Right forelimb (tissue), 1 donor: Measurements from ENCODE around the gene APIP.

Experiments
- DNase-seq: peaks from one replicate; pipeline ENCODE4 v3.0.0-alpha.2; 2018

The APIP gene

DNA sequence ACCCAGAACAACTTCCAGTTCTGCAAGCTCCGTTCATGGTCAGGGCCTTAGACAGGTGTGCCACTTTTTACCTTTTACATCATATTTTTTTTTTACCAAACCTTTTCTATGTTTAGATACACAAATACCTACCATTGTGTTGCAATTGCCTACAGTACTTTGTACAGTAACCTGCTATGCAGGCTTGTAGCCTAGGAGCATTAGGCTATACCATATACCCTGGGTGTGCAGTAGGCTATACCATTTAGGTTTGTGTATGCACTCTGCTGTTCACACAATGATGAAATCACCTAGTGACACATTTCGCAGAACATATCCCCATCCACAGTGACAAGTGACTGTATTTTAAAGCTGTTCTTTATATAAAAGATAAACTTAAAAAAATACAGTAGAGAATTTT, 29.6 kb downstream of the APIP start:
- no peak for DNase-seq

DNA sequence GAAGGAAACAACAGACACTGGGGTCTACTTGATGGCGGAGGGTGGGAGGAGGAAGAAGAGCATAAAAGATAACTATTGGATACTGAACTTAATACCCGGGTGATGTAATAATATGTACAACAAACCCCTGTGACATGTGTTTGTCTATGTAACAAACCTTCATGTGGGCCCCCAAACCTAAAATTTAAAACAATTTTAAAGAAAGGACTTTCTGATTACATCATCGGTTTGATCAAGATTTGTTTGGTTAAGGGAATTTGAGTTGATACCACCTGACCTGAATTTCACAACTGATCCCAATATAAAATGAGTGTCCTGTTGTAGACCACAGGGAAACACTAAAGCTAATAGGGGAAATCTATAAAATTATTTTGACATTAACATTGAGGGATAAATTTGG, 34.3 kb downstream of the APIP start:
- no peak for DNase-seq

DNA sequence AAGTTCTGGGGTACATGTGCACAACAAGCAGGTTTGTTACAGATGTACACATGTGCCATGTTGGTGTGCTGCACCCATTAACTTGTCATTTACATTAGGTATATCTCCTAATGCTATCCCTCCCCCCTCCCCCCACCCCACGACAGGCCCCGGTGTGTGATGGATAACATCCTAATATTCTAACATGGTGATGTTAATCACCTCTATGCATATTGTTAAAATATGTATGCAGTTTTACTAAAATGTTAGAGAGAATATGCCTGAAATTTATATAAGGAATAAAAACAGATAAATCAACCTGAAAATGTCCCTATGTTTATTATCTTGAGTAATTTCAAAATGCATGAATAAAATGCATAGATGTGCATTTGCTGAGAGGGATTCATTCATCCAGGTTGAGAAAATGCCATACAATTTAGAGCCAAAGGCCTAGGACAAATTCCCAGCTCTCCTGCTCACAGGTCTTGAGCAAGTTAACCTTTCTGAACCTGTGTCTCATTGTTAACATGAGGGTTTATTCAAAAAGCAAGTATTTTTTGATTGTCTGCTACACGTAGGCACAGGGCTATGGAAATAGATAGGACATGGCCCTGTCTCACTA, 38.7 kb downstream of the APIP start:
- no peak for DNase-seq

DNA sequence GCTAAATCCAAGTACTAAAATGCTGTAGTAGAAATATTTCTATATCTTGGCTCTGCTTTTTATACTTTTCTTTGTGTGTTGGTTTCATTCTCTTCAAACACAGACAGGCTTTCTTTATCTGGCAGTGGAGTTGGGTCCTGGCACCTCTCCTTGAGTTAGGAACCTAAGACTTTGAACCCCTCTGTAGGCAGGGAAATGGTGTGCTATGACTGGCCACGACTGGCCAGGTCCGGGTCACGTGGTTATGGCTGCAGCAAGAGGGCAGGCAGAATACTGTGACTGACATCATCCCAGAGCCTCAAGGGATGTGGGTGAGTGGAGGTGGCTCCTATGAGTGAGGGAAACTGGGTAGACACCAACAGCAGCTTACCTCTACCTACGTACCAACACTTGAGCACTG, 42.0 kb downstream of the APIP start:
- DNase-seq = no peak

DNA sequence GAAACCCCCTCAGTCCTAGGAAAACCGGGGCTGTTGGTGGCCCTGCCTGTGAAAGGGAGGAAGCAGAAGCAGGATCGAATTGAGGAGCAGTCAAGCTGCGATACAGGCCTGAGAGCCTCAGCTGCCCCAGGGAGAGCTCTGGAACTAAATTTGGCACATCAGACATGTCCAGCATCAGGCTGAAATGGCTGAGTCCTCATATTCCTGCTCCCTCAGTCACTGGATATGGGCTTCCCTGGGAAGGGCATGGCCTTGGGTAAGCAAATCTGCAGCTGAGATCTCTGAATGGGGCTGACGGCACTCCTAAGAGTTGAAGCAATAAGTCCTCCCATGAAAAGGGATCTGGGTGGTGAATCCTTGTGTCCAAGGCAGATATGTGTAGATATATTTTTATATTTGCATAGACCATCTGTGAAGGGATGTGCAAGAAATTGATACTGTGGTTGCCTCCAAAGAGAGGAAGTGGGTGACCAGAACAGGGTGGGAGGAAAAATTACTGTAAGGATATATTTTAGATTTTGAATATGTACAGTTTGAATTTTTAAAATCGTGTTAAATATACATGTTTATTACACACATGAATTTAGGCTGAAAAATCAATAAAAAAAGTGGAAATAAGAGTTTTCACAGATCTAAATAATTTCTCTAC, 45.5 kb downstream of the APIP start:
- DNase-seq = no peak

DNA sequence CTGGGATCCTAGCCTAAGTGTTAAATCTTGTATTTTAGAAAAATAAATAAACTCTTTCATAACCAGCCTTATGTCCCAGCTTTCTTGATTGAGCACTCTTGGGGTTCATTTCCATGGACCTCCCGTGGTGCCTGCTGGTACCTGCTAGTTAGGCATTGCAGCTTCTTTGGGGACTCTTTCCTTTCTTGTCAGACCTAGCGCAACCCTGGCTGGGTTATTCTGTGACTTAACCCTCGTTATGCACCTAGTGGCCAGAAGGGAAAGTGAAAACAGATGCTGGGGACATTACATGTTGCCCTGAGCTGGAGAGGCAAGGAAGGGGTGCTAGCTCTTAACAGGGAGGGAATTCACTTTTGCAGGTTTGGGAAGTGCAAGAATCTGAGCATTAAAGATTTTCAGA, 46.8 kb downstream of the APIP start:
- no peak for DNase-seq

DNA sequence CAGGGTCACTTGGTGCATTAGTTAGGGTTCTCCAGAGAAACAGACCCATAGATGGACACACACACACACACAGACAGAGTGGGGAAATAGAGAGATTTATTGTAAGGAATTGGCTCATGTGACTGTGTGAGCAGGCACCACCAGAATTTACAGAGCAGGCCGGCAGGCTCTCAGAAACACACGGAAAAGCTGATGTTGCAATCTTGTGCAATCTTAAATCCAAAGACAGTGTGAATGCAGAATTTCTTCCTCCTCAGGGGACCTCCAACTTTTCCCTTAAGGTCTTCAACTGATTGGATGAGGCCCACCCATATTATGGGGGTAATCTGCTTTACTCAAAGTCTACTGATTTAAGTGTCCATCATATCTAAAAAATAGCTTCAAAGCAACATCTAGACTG, 49.8 kb downstream of the APIP start:
- no peak for DNase-seq

DNA sequence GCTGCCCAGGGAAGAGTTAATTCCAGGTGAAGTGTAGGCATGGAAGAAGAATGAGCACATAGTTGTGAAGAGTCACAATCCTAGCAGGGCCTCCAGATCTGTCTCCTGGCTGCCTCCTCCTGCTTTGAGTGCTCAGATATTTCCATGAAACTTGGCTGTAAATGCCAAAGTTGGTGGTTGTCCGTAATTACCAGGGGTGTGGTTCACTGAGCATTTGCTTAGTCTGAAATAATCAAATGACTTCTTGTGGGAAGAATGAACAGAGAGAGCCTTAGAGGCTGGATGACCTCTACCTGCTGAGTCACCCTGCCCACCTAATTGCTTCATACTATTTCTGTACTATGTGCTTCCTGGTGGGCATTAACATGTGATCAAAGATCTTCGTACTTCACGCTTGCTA, 50.9 kb downstream of the APIP start:
- no peak for DNase-seq

DNA sequence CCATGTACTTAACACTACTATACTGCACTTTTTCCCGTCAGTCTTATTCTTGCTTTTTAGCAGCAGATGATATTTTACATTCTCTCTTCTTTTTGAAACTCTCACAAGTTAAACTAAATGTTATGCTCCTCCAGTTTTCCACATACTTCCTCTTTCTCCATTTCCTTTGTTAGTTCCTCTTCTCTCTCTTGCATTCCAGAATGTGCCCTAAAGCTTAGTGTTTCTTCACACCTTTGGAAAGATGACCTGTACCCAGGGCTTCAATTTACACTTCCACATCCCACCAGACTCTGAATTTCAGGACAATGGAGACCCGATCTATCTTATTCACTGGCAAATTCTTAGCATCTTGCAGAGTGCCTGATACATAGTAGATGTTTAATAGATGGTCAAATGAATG, 51.8 kb downstream of the APIP start:
- no peak for DNase-seq

DNA sequence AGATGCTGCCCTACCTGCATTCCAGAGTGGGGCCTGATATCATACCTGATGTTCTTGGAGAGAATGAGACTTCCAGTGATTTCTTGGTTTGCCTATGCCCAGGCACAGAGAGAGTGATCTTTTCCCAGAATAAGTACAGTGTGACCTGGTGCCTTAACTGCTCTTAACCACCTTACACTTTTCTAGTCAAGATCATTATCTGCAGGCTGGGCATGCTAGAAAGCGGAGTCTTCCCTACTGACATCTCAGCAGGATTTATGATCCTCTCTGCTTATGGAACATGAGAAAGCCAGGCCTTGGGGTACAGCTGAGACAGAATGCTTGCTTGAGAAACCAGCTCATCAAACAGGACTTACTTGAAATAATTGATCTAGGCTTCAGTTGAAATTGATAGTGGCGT, 53.1 kb downstream of the APIP start:
- no peak for DNase-seq

DNA sequence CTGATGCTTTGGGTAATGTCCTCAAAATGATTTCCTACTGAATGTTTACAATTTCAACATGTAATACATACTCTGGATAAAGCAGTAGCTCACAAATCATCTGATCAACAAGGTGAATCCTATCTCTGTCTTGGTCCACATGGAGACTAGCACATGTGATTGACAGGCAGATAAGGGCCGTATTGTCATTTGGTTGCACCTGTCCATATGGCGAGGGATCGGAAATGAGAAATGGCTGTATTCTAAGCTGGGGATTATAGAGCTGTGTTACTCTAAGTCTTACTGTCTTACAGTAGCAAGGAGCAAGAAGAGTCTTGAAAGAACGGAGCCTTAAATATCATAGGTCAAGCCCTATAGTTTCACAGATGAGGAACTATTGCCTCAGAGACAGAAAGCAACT, 55.7 kb downstream of the APIP start:
- no peak for DNase-seq

DNA sequence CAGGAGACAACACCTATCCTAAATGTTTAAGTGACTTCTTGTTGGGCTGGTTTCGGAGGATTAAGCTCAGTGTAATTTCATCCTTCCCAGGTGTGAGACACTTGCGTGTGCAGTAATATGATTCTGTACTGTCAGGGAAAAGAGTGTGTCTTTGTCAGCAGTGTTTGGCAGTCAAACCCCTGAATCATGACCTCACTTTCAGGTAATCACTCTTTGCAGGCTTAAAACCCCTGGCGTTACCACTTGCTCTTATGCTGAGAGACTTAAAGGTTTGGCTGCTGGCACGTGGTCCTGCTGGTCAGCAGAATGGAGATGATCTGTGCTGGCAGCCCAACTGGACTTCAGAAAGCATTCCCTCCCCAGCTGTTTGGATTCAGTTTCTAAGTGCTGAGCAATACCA, 56.1 kb downstream of the APIP start:
- DNase-seq = no peak

DNA sequence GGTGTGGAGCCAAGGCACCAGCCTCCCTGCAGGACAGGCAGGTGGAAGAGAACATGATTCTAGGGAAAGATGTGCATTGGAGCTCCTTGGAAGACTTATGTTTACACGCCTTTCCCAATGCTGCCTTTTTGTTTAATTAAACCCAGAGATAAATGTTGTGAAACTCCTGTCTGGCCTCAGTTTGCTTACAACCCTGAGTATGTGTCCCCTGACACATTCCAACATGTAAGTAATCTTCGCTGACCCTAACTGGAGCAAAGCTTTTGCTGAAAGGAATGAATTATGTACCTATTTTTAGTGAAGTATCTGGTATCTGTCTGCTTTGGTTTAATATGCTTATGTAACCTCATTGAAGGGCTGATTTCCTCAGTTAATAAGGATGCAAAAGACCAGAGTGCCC, 56.7 kb downstream of the APIP start:
- DNase-seq = no peak

DNA sequence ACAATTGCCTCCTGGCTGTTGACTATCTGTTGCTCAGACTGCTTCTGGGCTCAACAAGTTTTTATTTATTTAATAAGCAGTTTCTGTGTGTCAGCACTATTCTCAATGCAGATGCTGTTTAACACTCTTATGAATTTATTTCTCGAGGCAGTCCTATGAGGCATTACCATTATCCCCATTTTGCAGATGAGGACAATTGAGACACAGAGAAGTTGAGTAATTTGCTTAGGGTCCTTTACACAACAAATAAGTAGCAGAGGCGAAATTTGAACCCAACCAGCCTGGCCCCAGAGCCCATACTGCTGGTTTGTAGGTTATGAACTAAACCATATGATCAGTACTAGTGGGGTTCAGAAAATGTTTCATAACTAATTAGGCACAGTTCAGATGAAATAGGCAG, 58.7 kb downstream of the APIP start:
- no peak for DNase-seq

DNA sequence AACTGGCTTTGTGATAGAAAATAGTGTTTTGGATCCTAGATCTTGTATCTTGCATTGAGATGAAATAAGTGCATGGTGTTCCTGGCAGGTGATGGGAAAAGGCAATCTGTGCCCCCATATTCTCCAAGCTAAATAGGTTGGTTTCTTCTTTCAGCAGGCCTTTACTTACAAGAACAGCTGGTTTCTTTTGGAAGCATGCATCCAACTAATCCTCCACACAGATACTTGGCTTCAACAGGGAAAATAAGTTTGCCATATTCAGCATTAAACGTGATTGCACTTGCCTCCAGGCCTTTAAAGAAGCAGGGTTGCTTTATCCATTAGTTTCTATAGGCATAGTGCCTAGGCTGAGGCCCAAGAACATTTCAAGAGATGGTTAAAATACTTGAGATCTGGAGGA, 59.9 kb downstream of the APIP start:
- DNase-seq = no peak

DNA sequence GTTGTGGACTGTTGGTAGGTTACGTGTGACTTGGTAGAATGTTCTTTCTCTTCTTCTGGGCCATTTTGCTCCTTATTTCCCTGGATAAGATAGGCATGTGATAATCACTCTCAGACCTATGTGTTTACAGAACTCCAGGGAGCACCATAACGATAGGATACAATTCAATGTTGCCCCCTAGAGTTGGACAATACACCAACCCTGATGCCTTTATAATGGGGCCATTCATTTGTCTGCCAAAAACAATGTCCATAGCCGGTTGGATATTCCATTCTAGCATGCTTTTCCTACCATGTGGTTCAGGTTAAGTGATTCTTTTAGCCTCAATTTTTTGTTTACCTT, 60.5 kb downstream of the APIP start:
- DNase-seq = no peak

DNA sequence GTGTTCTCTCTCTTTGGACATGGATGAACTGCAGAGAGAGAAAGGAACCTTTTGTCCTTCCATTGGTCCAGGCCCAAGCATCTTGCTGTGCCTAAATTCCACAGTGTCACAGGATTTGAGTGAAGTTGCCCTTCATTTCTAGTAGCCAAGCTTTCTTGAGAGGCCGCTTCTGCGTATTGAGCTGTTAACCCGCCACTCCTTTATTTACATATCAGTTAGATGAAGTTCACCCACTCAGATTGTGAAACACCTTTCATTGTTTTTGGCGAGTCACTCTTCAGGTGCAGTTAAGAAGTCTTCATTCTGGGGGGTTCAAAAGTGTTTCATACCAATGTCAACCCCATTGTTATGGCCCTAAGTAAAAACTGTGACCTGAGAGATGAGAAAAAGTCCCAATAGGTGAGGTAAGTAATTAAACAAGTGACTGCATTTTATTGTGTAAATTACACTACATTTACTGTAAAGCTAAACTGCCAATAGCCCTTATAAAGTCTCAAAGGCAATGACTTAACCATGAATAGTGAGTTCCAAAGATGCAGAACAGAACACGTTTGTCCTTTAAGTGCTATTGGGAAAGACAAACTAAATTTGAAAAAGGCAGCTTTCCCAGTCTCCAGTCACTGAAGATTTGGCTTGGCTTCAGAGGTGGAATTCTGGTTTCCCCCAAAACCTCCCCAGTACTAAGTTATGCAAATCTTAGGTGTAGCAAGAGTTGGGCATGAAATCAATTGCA, 61.0 kb downstream of the APIP start:
- no peak for DNase-seq

DNA sequence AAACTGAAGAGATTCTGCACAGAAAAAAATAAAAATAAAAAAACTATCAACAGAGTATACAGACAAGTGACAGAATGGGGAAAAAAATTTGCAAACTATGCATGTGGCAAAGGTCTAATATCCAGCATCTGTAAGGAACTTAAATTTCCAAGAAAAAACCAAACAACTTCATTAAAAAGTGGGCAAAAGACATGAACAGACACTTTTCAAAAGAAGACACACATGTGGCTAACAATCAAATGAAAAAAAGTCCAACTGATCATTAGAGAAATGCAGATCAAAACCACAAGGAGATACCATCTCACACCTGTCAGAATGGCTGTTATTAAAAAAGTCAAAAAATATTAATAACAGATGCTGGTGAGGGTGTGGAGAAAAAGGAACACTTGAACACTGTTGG, 64.3 kb downstream of the APIP start:
- no peak for DNase-seq

DNA sequence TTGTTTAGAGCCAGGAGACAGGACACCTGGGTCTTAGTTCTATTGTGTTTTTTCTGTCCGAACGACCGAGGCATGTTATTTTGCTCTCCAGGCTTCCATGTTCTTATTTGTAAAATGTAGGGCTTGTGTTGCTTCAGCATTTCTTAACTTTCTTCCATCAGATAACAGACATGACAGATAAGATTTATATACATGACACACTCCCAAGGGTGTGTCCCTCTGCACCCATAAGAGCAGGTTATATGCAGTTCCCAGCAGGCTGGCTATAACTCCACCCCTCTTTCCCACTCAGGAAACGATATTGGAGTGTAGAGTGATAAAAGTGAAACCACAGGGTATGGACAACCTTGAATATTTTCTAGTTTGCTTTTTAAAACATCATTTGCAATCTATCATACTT, 65.8 kb downstream of the APIP start:
- no peak for DNase-seq

DNA sequence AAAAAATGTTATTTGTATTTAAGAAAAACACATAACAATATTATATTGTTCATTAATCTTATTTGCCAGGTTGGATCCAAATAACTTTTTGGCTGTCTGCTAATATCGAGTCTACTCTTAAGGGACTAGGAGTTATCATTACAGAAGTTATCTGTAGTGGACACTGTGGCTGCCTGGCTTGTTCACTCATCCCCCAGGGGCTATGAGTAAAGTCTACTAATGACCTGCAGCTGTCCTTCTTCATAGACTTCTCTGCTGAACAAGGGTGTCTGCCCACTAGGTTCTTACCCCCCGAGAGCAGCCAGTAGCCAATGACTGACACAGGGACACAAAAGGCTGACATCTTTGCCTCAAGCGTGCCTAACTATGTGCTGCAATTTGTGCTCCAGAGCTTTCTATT, 69.7 kb downstream of the APIP start:
- no peak for DNase-seq

DNA sequence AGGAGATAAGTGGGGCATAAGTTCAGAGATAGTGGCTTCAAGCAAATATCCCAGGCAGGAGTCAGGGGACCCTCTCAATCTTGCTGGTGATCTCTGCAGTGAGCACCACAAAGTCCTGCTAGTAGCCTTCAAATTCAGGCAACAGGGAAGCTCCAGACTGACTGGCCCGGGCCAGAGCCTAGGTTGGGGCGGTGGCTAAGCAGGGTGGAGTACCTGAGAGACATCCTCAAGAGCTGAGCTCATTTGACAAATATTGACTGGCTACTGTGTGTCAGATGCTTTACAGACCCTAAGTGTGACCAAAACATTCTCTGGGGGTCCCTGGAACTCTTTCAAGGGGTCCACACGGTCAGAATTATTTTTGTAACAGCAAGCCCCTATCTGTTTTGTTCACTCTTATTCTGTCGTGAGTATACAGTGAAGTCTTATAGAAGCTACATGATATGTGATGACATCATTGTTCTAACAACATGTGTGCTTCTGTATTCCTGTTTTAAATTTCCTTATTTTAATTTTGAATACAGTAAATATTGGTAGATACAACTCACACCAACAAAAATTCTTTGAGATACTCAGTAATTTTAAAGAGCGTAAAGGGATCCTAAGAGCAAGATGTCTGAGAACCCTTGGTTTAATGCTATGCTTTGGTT, 71.6 kb downstream of the APIP start:
- no peak for DNase-seq

DNA sequence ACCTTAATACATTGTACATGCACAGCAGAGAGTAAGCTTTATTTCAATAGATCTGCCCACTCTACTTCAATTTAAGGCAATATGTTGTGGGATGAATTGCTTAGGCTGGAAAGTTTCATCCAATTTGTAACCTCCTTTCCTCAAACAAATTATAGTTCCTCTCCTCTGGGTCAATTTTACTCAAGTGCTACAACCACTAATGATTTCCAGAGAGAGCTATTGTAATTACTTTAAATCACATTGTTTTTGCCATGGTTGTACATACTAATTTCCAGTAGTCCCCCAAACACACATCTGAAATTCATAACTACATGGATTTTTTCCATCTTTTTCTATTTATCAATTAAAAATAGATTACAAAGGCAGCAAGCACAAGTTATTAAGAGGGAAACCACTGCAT, 72.9 kb downstream of the APIP start:
- DNase-seq = no peak

DNA sequence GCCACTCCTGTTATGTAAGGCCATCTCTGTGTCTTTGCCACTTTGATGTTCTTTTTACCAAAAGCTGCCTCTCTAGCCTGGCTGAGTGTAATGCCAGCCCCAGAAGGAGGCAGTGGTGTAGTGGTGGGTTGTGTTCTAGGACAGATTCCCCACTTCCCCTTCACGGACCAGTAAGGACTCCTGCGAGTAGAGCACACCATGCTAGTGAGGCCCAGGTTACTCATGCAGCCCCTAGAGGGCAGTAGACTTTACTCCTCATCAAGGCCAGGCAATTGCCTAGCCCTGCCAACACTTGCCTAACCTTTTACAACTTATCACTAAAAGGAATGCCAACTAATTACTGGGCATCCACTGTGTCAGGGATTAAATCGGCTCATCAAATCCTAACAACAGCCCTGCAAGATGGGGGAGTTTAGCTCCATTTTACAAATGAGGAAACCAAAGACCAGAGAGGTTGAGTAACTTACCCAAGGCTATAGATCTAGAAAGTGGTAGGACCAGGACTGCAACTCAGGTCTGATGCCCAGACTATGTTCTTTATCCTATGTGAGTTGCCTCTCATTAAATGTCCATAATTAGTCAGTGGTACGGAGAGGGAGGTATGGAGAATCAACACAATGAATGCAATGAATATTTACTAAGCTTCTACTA, 75.3 kb downstream of the APIP start:
- no peak for DNase-seq

DNA sequence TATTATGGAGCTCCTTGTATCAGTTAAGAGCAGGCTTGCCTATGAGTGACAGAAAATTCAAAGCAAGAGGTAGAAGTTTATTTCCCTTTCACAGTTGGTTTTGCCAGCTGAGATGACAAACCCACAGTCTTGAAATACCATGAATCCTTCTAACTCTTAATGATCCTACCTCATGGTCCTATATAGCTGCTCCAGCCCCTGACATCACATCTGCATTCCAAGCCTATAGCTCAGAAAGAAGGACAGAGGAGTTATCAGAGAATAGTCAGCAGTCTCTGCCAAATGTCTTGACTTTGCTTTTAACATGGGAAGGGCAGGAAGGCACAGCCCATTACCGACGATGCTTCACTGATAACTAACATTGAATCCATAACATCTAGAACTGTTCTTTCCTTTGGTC, 76.2 kb downstream of the APIP start:
- no peak for DNase-seq
